HepG2 (cell line): ENCODE results near the gene SEMA7A. TPM values are rescaled to one million over a fixed set of nuclear protein-coding genes. Genes with fewer than 3 reads are reported as not detected.

ENCODE experiments used
- ARID2 ChIP-seq: sonication (generic); formaldehyde crosslinking; IDR thresholded peaks from 2 replicates; pipeline ENCODE4 v1.8.1; 2022; ENCODE audit warnings: mild to moderate bottlenecking, missing genetic modification reagents, borderline replicate concordance
- ATF1 ChIP-seq: IDR thresholded peaks from 2 replicates; pipeline ENCODE4 v1.6.1; 2016; ENCODE audit warnings: mild to moderate bottlenecking, control low read depth
- CEBPG ChIP-seq: IDR thresholded peaks from 2 replicates; pipeline ENCODE4 v1.6.1; 2016
- CENPBD1 ChIP-seq: sonication (generic); formaldehyde crosslinking; IDR thresholded peaks from 2 replicates; pipeline ENCODE4 v1.8.0; 2022; ENCODE audit warnings: missing genetic modification reagents, low read depth, mild to moderate bottlenecking, borderline replicate concordance
- EP300 ChIP-seq, 3 experiments: sonication (generic) in 1 of 3; formaldehyde crosslinking in 1 of 3; IDR thresholded peaks; 2 replicates each; pipeline versions ENCODE4 v1.5.1 to v1.6.1; 2011 to 2020; ENCODE audit warnings: low read depth in 2 of 3, low read length in 2 of 3, borderline replicate concordance in 1 of 3, improper control_type of control experiment in 1 of 3, mild to moderate bottlenecking in 1 of 3, missing genetic modification reagents in 1 of 3, moderate library complexity in 1 of 3
- HNF1A ChIP-seq, 2 experiments: sonication (generic) in 1 of 2; formaldehyde crosslinking in 1 of 2; IDR thresholded peaks; 2 replicates each; pipeline versions ENCODE4 v1.4.0 to v1.6.1; 2016 to 2020; ENCODE audit warnings: borderline replicate concordance in 1 of 2, low read depth in 1 of 2, mild to moderate bottlenecking in 1 of 2, missing genetic modification reagents in 1 of 2
- HOXA9 ChIP-seq: sonication (generic); formaldehyde crosslinking; IDR thresholded peaks from 2 replicates; pipeline ENCODE4 v1.8.1; 2022; ENCODE audit warnings: missing genetic modification reagents, mild to moderate bottlenecking, moderate library complexity, borderline replicate concordance
- IKZF5 ChIP-seq: IDR thresholded peaks from 2 replicates; pipeline ENCODE4 v1.6.1; 2018; ENCODE audit warnings: missing genetic modification reagents, mild to moderate bottlenecking, missing compliant biosample characterization
- MYC ChIP-seq: sonication (generic); formaldehyde crosslinking; IDR thresholded peaks from 2 replicates; pipeline ENCODE4 v1.9.0; 2021; ENCODE audit warnings: missing genetic modification reagents, borderline replicate concordance
- NCOR1 ChIP-seq: fragments of 200-600 bp; sonication (generic); IDR thresholded peaks from 2 replicates; pipeline ENCODE4 v1.7.0; 2017; ENCODE audit warnings: antibody characterized with exemption, low read length, borderline replicate concordance
- POLR2G ChIP-seq: fragments of 200-400 bp; formaldehyde crosslinking; IDR thresholded peaks from 2 replicates; pipeline ENCODE4 v1.6.1; 2018; ENCODE audit warnings: mild to moderate bottlenecking, low read depth, low read length, moderate library complexity
- RFX5 ChIP-seq: IDR thresholded peaks from 2 replicates; pipeline ENCODE4 v1.6.1; 2011; ENCODE audit warnings: low read depth, low read length, improper control_type of control experiment
- SP1 ChIP-seq, 2 experiments: fragments of 450-650 bp in 1 of 2; sonication (generic) in 1 of 2; formaldehyde crosslinking in 1 of 2; IDR thresholded peaks; 2 replicates each; pipeline versions ENCODE4 v1.4.0 to v1.6.1; 2016 to 2020; ENCODE audit warnings: missing genetic modification reagents in 1 of 2
- SPEN ChIP-seq: sonication (generic); formaldehyde crosslinking; IDR thresholded peaks from 2 replicates; pipeline ENCODE4 v1.5.1; 2020; ENCODE audit warnings: low read depth, mild to moderate bottlenecking, missing genetic modification reagents
- ZEB1 ChIP-seq: IDR thresholded peaks from 2 replicates; pipeline ENCODE4 v1.6.1; 2012; ENCODE audit warnings: mild to moderate bottlenecking, low read depth, inconsistent platforms; ENCODE audit not compliant: insufficient replicate concordance
- ZFP36L2 ChIP-seq: sonication (generic); formaldehyde crosslinking; IDR thresholded peaks from 2 replicates; pipeline ENCODE4 v1.4.0; 2020; ENCODE audit warnings: missing genetic modification reagents
- ZMAT3 ChIP-seq: sonication (generic); formaldehyde crosslinking; conservative IDR thresholded peaks from 2 replicates; pipeline ENCODE4 v1.7.0; 2021; ENCODE audit warnings: missing genetic modification reagents
- ZMYM2 ChIP-seq: sonication (generic); formaldehyde crosslinking; IDR thresholded peaks from 2 replicates; pipeline ENCODE4 v1.8.0; 2022; ENCODE audit warnings: mild to moderate bottlenecking, missing genetic modification reagents
- ZNF12 ChIP-seq: sonication (generic); formaldehyde crosslinking; IDR thresholded peaks from 2 replicates; pipeline ENCODE4 v1.5.0; 2020; ENCODE audit warnings: missing genetic modification reagents
- ZNF253 ChIP-seq: sonication (generic); formaldehyde crosslinking; IDR thresholded peaks from 2 replicates; pipeline ENCODE4 v1.8.0; 2022; ENCODE audit warnings: mild to moderate bottlenecking, missing genetic modification reagents, borderline replicate concordance
- ZNF530 ChIP-seq: sonication (generic); formaldehyde crosslinking; IDR thresholded peaks from 2 replicates; pipeline ENCODE4 v1.5.0; 2020; ENCODE audit warnings: low read depth, mild to moderate bottlenecking, missing genetic modification reagents
- ZNF549 ChIP-seq: sonication (generic); formaldehyde crosslinking; IDR thresholded peaks from 2 replicates; pipeline ENCODE4 v1.5.0; 2020; ENCODE audit warnings: missing genetic modification reagents
- ZNF616 ChIP-seq: sonication (generic); formaldehyde crosslinking; IDR thresholded peaks from 2 replicates; pipeline ENCODE4 v1.5.0; 2020; ENCODE audit warnings: low read depth, mild to moderate bottlenecking, missing genetic modification reagents
- polyA plus RNA-seq, 8 experiments: library from polyadenylated mRNA; depleted of rRNA in 3 of 8; stranded (reverse) in 7 of 8; unstranded in 1 of 8; fragments of >200 nt; fragmentation: Illumina TruSeq in 4 of 8; extraction: Trizol in 4 of 8; gene quantifications; 2 replicates each; pipeline versions ENCODE4 v1.2.1 to v1.2.3, GENCODE V29; 2011 to 2016; ENCODE audit warnings: low read depth in 4 of 8, missing spikeins in 1 of 8, mixed read lengths in 1 of 8; ENCODE audit not compliant: insufficient read depth in 1 of 8
- total RNA-seq, 5 experiments: library from RNA; depleted of rRNA; stranded (reverse); fragments of >200 nt; fragmentation: Illumina TruSeq; extraction: Trizol; gene quantifications; 2 replicates each; pipeline ENCODE4 v1.2.3, GENCODE V29; 2016; ENCODE audit warnings: low read depth in 1 of 5
- TF ChIP-seq, protein P1 (sequence below): sonication (generic); formaldehyde crosslinking; conservative IDR thresholded peaks from 2 replicates; pipeline ENCODE4 v1.4.0; 2020; ENCODE audit warnings: missing genetic modification reagents

Gene SEMA7A
- total and polyA plus RNA-seq, 2 of the 13 experiments (the other 11 are each of a cell fraction or from before 2014, with no cell fraction given), result 9.0 to 15.8 TPM

- TF ChIP-seq NCOR1, result no peak
- TF ChIP-seq ZMYM2 (CRISPR knock-in tag), result no peak
- TF ChIP-seq HOXA9 (CRISPR knock-in tag), result no peak
- no peak for TF ChIP-seq ZNF12 (CRISPR knock-in tag)
- TF ChIP-seq, protein P1, sequence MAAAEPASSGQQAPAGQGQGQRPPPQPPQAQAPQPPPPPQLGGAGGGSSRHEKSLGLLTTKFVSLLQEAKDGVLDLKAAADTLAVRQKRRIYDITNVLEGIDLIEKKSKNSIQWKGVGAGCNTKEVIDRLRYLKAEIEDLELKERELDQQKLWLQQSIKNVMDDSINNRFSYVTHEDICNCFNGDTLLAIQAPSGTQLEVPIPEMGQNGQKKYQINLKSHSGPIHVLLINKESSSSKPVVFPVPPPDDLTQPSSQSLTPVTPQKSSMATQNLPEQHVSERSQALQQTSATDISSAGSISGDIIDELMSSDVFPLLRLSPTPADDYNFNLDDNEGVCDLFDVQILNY (CRISPR knock-in tag), result no peak
- no peak for TF ChIP-seq ZEB1
- TF ChIP-seq ZMAT3 (CRISPR knock-in tag), result 0 out of 2 replicates have a peak, but pooled peaks have one; percentile 26
- TF ChIP-seq ZNF549, result no peak
- no peak for TF ChIP-seq CEBPG (CRISPR knock-in tag)
- no peak for TF ChIP-seq ZFP36L2 (CRISPR knock-in tag)
- TF ChIP-seq EP300 (IDR thresholded peaks at IDR 0.05; ENCODE audit: low read depth in 2 of 2, low read length in 2 of 2), result no peak
- no peak for TF ChIP-seq EP300 (CRISPR knock-in tag; IDR thresholded peaks at IDR 0.05; ENCODE audit: borderline replicate concordance)
- no peak for TF ChIP-seq POLR2G
- no peak for TF ChIP-seq ZNF253 (CRISPR knock-in tag)
- TF ChIP-seq IKZF5 (CRISPR knock-in tag), result peak; percentile 41; the same call in 1 of the 2 replicates
- no peak for TF ChIP-seq ARID2 (CRISPR knock-in tag)
- no peak for TF ChIP-seq ZNF616 (CRISPR knock-in tag)
- TF ChIP-seq MYC, result peak; percentile 59; the same call in 1 of the 2 replicates
- peak; percentile 52; the same call in 1 of the 2 replicates for TF ChIP-seq SPEN (CRISPR knock-in tag)
- TF ChIP-seq CENPBD1 (CRISPR knock-in tag), result no peak
- TF ChIP-seq SP1 (IDR thresholded peaks at IDR 0.05), result no peak
- no peak for TF ChIP-seq SP1 (CRISPR knock-in tag; IDR thresholded peaks at IDR 0.05)
- no peak for TF ChIP-seq ZNF530 (CRISPR knock-in tag)
- TF ChIP-seq ATF1 (CRISPR knock-in tag), result no peak
- no peak for TF ChIP-seq HNF1A (IDR thresholded peaks at IDR 0.05; ENCODE audit: low read depth)
- no peak for TF ChIP-seq HNF1A (CRISPR knock-in tag; IDR thresholded peaks at IDR 0.05; ENCODE audit: borderline replicate concordance)
- TF ChIP-seq RFX5, result no peak
These were observed 5.1 kb upstream of the SEMA7A start (continued) for GRCh38 chr15:74438721-74439316.
